ENCODE measurements around the gene PRDM2. TPM values are rescaled to one million over a fixed set of nuclear protein-coding genes. Genes with fewer than 3 reads are reported as not detected.
A peak's percentile ranks its signal among the peaks of the same experiment; 100 is the strongest.

PRDM2 gene
- polyA plus RNA-seq, 1 donor (not counting 4 experiments of a cell fraction or from before 2014, with no cell fraction given) = 13.8 TPM

DNA sequence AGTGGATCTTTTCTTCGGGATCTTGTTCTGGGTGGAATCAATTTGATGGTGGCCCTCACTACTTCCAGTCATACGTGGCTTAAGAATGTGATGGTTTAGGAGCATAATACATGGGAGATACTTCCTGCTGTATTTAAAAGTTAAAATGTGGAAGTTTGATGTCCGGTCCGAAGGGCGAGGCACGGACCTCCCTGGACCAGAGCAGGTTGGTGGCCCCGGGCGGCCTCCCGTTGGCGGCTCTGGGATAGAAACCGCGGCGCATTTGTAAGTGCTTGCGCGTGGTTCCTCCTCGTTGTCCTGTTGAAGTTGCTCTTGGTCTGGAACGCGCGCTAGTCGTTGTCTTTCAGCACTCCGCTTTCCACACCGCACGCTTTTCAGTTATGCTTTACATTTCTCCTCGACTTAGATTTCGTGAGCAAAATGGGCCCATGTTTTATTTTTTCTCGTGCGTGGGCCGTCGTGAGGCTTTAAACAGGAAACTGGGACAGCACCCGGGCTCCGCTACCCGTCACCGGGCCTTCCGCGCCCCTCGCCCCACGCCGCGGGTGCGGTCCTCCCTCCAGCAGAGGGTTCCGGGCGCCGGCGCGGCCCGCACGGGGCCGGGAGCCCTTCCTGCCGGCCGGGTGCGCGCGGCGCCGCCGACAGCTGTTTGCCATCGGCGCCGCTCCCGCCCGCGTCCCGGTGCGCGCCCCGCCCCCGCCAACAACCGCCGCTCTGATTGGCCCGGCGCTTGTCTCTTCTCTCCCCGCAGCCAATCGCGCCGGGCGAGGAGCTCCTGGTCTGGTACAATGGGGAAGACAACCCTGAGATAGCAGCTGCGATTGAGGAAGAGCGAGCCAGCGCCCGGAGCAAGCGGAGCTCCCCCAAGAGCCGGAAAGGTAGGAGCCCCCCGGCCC is 48.9 kb downstream of the PRDM2 start:
- peaks cover 33% of the 10 kb centered on the region for H3K4me1 ChIP-seq (ENCODE audit: control insufficient read depth, extremely low read depth, insufficient read depth, low read length)
- no peaks in the 10 kb centered on the region for H3K9me3 ChIP-seq (ENCODE audit: control insufficient read depth, low read depth, low read length)
- H2AFZ ChIP-seq (ENCODE audit: control insufficient read depth, low read length) = peak overlapping the region; percentile 92
- FAIRE-seq = no peak
- dilution Hi-C loops (cut with MboI; ENCODE audit: extremely low pct_ligation_motif_present, low sequenced_read_pairs) = no loop called here
- H3K79me2 ChIP-seq (ENCODE audit: control insufficient read depth, insufficient read depth, low read length) = peaks cover 44% of the 10 kb centered on the region
- H3K4me2 ChIP-seq (ENCODE audit: control insufficient read depth, extremely low read depth, insufficient read depth, low read depth, low read length) = peak overlapping the region; percentile 99
- peaks cover 2% of the 10 kb centered on the region for H3K9me1 ChIP-seq (ENCODE audit: control insufficient read depth, extremely low read depth, insufficient read depth, low read length)
- H3K4me3 ChIP-seq (ENCODE audit: control insufficient read depth in 2 of 3, extremely low read depth in 1 of 3, insufficient read depth in 2 of 3, low read depth in 1 of 3, low read length in 3 of 3) = peak overlapping the region; percentile 80 to 84 (median 83)
- peaks cover 2 to 9% of the 10 kb centered on the region in 2 experiments for H3K36me3 ChIP-seq (ENCODE audit: control insufficient read depth in 2 of 2, extremely low read depth in 1 of 2, insufficient read depth in 2 of 2, low read length in 2 of 2)
- peak; percentile 62 for DNase-seq (ENCODE audit: low read depth, low spot score)
- peaks cover 7% of the 10 kb centered on the region for H4K20me1 ChIP-seq (ENCODE audit: control insufficient read depth, extremely low read depth, insufficient read depth, low read length)
- H3K27me3 ChIP-seq (ENCODE audit: control insufficient read depth, extremely low read depth, insufficient read depth, low read length) = no peaks in the 10 kb centered on the region
- TF ChIP-seq EZH2 (IDR thresholded peaks at IDR 0.05; ENCODE audit: low read length) = no peak
- TF ChIP-seq, protein P1, sequence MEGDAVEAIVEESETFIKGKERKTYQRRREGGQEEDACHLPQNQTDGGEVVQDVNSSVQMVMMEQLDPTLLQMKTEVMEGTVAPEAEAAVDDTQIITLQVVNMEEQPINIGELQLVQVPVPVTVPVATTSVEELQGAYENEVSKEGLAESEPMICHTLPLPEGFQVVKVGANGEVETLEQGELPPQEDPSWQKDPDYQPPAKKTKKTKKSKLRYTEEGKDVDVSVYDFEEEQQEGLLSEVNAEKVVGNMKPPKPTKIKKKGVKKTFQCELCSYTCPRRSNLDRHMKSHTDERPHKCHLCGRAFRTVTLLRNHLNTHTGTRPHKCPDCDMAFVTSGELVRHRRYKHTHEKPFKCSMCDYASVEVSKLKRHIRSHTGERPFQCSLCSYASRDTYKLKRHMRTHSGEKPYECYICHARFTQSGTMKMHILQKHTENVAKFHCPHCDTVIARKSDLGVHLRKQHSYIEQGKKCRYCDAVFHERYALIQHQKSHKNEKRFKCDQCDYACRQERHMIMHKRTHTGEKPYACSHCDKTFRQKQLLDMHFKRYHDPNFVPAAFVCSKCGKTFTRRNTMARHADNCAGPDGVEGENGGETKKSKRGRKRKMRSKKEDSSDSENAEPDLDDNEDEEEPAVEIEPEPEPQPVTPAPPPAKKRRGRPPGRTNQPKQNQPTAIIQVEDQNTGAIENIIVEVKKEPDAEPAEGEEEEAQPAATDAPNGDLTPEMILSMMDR (optimal IDR thresholded peaks at IDR 0.05 in 1 of 3, IDR thresholded peaks at IDR 0.05 in 1 of 3, conservative IDR thresholded peaks at IDR 0.05 in 1 of 3; ENCODE audit: extremely low read depth in 1 of 3, insufficient read depth in 2 of 3, low read length in 3 of 3) = peak in 1 of 3 experiments; percentile 39
- H3K9ac ChIP-seq (ENCODE audit: control insufficient read depth, extremely low read depth, insufficient read depth, low read length) = peak overlapping the region; percentile 88
- H3K27ac ChIP-seq (ENCODE audit: control insufficient read depth, insufficient read depth, low read length) = peak overlapping the region; percentile 83

DNA sequence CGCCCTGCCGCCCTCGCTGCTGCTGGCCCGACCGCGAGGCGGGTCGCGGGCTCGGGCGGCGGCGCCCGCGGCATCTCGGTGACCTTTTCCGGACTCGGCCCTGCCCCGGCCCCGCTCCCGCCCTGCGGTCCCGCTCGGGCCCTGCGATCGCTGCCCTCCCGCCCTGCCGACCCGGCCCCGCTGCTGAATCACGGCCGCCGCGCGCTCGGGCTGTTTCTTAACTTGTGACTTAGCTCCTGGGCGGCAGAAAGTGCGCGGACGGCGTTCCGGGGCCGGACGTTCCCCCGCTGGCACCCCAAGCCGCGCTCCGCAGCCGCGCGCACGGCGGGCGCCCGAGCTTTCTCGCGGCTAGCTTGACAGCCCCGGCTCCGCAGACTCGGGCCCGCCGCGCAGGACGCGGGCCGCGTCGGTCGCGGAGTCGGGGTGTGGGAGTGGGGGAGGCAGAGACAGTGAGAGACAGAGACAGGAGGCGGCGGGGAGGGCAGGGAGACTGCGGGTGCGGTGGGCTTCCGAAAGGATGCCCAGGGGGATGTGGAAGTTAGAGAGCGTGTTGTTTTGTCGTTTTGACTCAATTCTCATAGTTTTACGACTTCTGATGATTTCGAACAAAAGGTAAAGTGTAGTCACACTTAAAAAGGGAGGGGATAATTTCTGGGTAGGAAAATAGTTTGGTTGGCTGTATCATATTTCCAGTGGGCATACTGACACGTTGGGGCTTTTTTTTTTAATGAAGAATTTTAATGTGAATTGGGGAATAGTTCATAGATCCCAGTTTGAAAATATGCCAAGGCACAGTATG is 49.8 kb downstream of the PRDM2 start:
- H3K4me1 ChIP-seq (ENCODE audit: control insufficient read depth, extremely low read depth, insufficient read depth, low read length) = peaks cover 33% of the 10 kb centered on the region
- H3K9me1 ChIP-seq (ENCODE audit: control insufficient read depth, extremely low read depth, insufficient read depth, low read length) = peaks cover 3% of the 10 kb centered on the region
- DNase-seq (ENCODE audit: low read depth, low spot score) (no peak), FAIRE-seq (no peak)
- peak overlapping the region; percentile 80 to 87 (median 83) for H3K4me3 ChIP-seq (ENCODE audit: control insufficient read depth in 2 of 3, extremely low read depth in 1 of 3, insufficient read depth in 2 of 3, low read depth in 1 of 3, low read length in 3 of 3)
- no peaks in the 10 kb centered on the region for H3K27me3 ChIP-seq (ENCODE audit: control insufficient read depth, extremely low read depth, insufficient read depth, low read length)
- peak overlapping the region; percentile 82 for H3K27ac ChIP-seq (ENCODE audit: control insufficient read depth, insufficient read depth, low read length)
- H3K9ac ChIP-seq (ENCODE audit: control insufficient read depth, extremely low read depth, insufficient read depth, low read length) = peak overlapping the region; percentile 87
- H3K36me3 ChIP-seq (ENCODE audit: control insufficient read depth in 2 of 2, extremely low read depth in 1 of 2, insufficient read depth in 2 of 2, low read length in 2 of 2) = peaks cover 5 to 11% of the 10 kb centered on the region in 2 experiments
- peak overlapping the region; percentile 72 for H3K4me2 ChIP-seq (ENCODE audit: control insufficient read depth, extremely low read depth, insufficient read depth, low read depth, low read length)
- H2AFZ ChIP-seq (ENCODE audit: control insufficient read depth, low read length) = no peak overlapping the region
- dilution Hi-C loops (cut with MboI; ENCODE audit: extremely low pct_ligation_motif_present, low sequenced_read_pairs) = no loop called here
- peaks cover 53% of the 10 kb centered on the region for H3K79me2 ChIP-seq (ENCODE audit: control insufficient read depth, insufficient read depth, low read length)
- no peaks in the 10 kb centered on the region for H3K9me3 ChIP-seq (ENCODE audit: control insufficient read depth, low read depth, low read length)
- TF ChIP-seq, protein P1 (optimal IDR thresholded peaks at IDR 0.05 in 1 of 3, IDR thresholded peaks at IDR 0.05 in 1 of 3, conservative IDR thresholded peaks at IDR 0.05 in 1 of 3; ENCODE audit: extremely low read depth in 1 of 3, insufficient read depth in 2 of 3, low read length in 3 of 3) = no peak
- no peak for TF ChIP-seq EZH2 (IDR thresholded peaks at IDR 0.05; ENCODE audit: low read length)
- peaks cover 14% of the 10 kb centered on the region for H4K20me1 ChIP-seq (ENCODE audit: control insufficient read depth, extremely low read depth, insufficient read depth, low read length)

All from keratinocyte (primary cell).